Measurements from ENCODE around the gene WDCP. TPM values are rescaled to one million over a fixed set of nuclear protein-coding genes. Genes with fewer than 3 reads are reported as not detected.

The WDCP gene
- total and polyA plus RNA-seq, 2 donors from 2014 or later = 2.9 to 11.7 TPM

DNA sequence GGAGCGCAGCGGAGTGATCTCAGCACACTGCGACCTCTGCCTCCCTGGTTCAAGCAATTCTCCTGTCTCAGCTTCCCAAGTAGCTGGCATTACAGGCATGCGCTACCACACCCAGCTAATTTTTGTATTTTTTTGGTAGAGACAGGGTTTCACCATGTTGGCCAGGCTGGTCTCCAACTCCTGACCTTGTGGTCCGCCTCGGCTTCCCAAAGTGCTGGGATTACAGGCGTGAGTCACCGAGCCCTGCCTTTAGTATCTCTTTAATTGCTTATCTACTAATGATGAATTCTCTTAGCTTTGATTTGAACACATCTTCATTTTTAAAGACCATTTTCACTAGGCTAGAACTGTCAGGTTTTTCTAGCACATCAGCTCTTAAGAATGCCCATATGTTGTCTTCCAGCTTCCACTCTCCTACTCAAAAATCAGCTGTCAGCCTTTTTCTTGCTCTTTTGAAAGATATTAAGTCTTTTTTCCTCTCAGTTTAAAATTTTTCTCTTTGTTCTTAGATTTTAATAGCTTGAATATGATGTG lies 53.4 kb downstream of the WDCP start:
- H3K9ac ChIP-seq (ENCODE audit: low read length in 3 of 3) = no peak overlapping the region
- intact Hi-C loops (cut with DNase I) = no loop called here
- H3K36me3 ChIP-seq (ENCODE audit: control insufficient read depth in 2 of 3, insufficient read depth in 3 of 3, low read length in 3 of 3) = no peaks in the 10 kb centered on the region
- no peaks in the 10 kb centered on the region for H3K9me3 ChIP-seq (ENCODE audit: control insufficient read depth in 2 of 3, insufficient read depth in 1 of 3, low read length in 3 of 3)
- no peaks in the 10 kb centered on the region for H3K27me3 ChIP-seq (ENCODE audit: control insufficient read depth, insufficient read depth, low read length)
- no peak overlapping the region for H3K27ac ChIP-seq (ENCODE audit: low read depth in 2 of 2, low read length in 2 of 2)
- no peak for FAIRE-seq
- no peak for DNase-seq
- H3K4me3 ChIP-seq (ENCODE audit: low read length in 3 of 3) = no peak overlapping the region
- TF ChIP-seq, protein P1, sequence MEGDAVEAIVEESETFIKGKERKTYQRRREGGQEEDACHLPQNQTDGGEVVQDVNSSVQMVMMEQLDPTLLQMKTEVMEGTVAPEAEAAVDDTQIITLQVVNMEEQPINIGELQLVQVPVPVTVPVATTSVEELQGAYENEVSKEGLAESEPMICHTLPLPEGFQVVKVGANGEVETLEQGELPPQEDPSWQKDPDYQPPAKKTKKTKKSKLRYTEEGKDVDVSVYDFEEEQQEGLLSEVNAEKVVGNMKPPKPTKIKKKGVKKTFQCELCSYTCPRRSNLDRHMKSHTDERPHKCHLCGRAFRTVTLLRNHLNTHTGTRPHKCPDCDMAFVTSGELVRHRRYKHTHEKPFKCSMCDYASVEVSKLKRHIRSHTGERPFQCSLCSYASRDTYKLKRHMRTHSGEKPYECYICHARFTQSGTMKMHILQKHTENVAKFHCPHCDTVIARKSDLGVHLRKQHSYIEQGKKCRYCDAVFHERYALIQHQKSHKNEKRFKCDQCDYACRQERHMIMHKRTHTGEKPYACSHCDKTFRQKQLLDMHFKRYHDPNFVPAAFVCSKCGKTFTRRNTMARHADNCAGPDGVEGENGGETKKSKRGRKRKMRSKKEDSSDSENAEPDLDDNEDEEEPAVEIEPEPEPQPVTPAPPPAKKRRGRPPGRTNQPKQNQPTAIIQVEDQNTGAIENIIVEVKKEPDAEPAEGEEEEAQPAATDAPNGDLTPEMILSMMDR (IDR thresholded peaks at IDR 0.05; ENCODE audit: borderline replicate concordance, extremely low read depth, insufficient read depth) = no peak
- no peaks in the 10 kb centered on the region for H3K4me1 ChIP-seq (ENCODE audit: control insufficient read depth in 2 of 3, insufficient read depth in 2 of 3, low read depth in 1 of 3, low read length in 3 of 3)

DNA sequence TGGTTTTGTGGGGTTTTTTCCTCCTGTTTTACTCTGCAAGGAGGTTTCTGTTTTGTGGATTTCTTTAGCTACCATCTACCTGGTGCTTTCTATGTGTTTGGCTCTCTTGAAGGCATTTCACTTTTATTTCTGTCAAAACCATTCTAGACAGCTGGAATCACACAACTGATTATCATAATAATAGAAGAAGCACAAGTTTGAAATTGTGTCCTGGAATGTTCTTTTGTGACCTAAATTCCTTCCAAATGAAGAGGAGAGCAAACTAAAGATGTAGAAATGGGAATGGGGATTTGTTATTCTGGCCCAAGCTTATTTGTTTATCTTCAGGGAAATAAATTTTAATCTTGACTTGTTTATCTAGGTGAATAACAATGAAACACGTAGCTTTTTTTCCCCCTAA lies 54.3 kb downstream of the WDCP start:
- H3K9ac ChIP-seq (ENCODE audit: low read length in 3 of 3) = no peak overlapping the region
- DNase-seq (no peak), FAIRE-seq (no peak)
- TF ChIP-seq, protein P1 (IDR thresholded peaks at IDR 0.05; ENCODE audit: borderline replicate concordance, extremely low read depth, insufficient read depth) = no peak
- H3K4me3 ChIP-seq (ENCODE audit: low read length in 3 of 3) = no peak overlapping the region
- no peaks in the 10 kb centered on the region for H3K27me3 ChIP-seq (ENCODE audit: control insufficient read depth, insufficient read depth, low read length)
- H3K27ac ChIP-seq (ENCODE audit: low read depth in 2 of 2, low read length in 2 of 2) = no peak overlapping the region
- no peaks in the 10 kb centered on the region for H3K4me1 ChIP-seq (ENCODE audit: control insufficient read depth in 2 of 3, insufficient read depth in 2 of 3, low read depth in 1 of 3, low read length in 3 of 3)
- intact Hi-C loops (cut with DNase I) = no loop called here
- no peaks in the 10 kb centered on the region for H3K36me3 ChIP-seq (ENCODE audit: control insufficient read depth in 2 of 3, insufficient read depth in 3 of 3, low read length in 3 of 3)
- H3K9me3 ChIP-seq (ENCODE audit: control insufficient read depth in 2 of 3, insufficient read depth in 1 of 3, low read length in 3 of 3) = no peaks in the 10 kb centered on the region

DNA sequence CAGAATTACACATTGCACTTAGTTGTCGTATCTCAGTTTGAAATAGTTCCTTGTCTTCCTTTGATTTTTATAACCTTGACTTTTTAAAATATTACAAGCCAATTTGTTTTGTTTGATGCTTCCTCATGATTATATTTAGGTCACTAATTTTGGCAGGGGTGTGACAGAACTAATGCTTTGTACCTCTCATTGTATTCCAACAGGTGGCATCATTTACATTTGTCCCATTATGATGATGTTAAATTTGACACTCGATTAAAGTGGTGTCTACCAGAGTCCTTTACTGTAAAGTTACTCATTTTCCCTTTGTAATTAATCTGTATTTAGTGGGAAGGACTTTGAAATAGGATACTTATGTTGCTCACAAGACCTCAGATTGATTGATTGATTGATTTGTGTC lies 58.8 kb downstream of the WDCP start:
- Histone ChIP-seq H3K9me3 (ENCODE audit: control insufficient read depth in 2 of 3, insufficient read depth in 1 of 3, low read length in 3 of 3) (no peaks in the 10 kb centered on the region), H3K36me3 (ENCODE audit: control insufficient read depth in 2 of 3, insufficient read depth in 3 of 3, low read length in 3 of 3) (no peaks in the 10 kb centered on the region), H3K4me1 (ENCODE audit: control insufficient read depth in 2 of 3, insufficient read depth in 2 of 3, low read depth in 1 of 3, low read length in 3 of 3) (no peaks in the 10 kb centered on the region), H3K27me3 (ENCODE audit: control insufficient read depth, insufficient read depth, low read length) (no peaks in the 10 kb centered on the region), H3K27ac (ENCODE audit: low read depth in 2 of 2, low read length in 2 of 2) (no peak overlapping the region), H3K4me3 (ENCODE audit: low read length in 3 of 3) (no peak overlapping the region), H3K9ac (ENCODE audit: low read length in 3 of 3) (no peak overlapping the region)
- intact Hi-C loops (cut with DNase I) = no loop called here
- TF ChIP-seq, protein P1 (IDR thresholded peaks at IDR 0.05; ENCODE audit: borderline replicate concordance, extremely low read depth, insufficient read depth) = no peak
- no peak for FAIRE-seq
- no peak for DNase-seq

Other genes starting within 250 kb of the WDCP start
- gene ATAD2B, start 120.3 kb downstream of the WDCP start, total RNA-seq = 28.7 TPM
- gene ATAD2B, start 120.3 kb downstream of the WDCP start, polyA plus RNA-seq (ENCODE audit: insufficient read depth, low read depth, low replicate concordance) = 2.3 TPM
- gene UBXN2A, start 106.9 kb downstream of the WDCP start, total RNA-seq = 11.9 TPM
- gene UBXN2A, start 106.9 kb downstream of the WDCP start, polyA plus RNA-seq (ENCODE audit: insufficient read depth, low read depth, low replicate concordance) = 7.9 TPM
- gene MFSD2B, start 37.3 kb downstream of the WDCP start, total RNA-seq = 0.54 TPM
- gene MFSD2B, start 37.3 kb downstream of the WDCP start, polyA plus RNA-seq (ENCODE audit: insufficient read depth, low read depth, low replicate concordance) = not detected
- gene FKBP1B, start 2.4 kb upstream of the WDCP start, total RNA-seq = 11.8 TPM
- gene FKBP1B, start 2.4 kb upstream of the WDCP start, polyA plus RNA-seq (ENCODE audit: insufficient read depth, low read depth, low replicate concordance) = 19.8 TPM
- 74.8 TPM for gene SF3B6, start 28.9 kb upstream of the WDCP start, total RNA-seq
- gene SF3B6, start 28.9 kb upstream of the WDCP start, polyA plus RNA-seq (ENCODE audit: insufficient read depth, low read depth, low replicate concordance) = 170 TPM
- gene TP53I3, start 37.4 kb upstream of the WDCP start, total RNA-seq = 45.1 TPM
- gene TP53I3, start 37.4 kb upstream of the WDCP start, polyA plus RNA-seq (ENCODE audit: insufficient read depth, low read depth, low replicate concordance) = 85.0 TPM
- 0.79 TPM for gene PFN4, start 75.9 kb upstream of the WDCP start, total RNA-seq
- gene PFN4, start 75.9 kb upstream of the WDCP start, polyA plus RNA-seq (ENCODE audit: insufficient read depth, low read depth, low replicate concordance) = 2.1 TPM
- gene FAM228B, start 76.1 kb upstream of the WDCP start, total RNA-seq = 35.2 TPM
- gene FAM228B, start 76.1 kb upstream of the WDCP start, polyA plus RNA-seq (ENCODE audit: insufficient read depth, low read depth, low replicate concordance) = 23.2 TPM
- 0.76 TPM for gene FAM228A, start 127.7 kb upstream of the WDCP start, total RNA-seq
- 0.39 TPM for gene FAM228A, start 127.7 kb upstream of the WDCP start, polyA plus RNA-seq (ENCODE audit: insufficient read depth, low read depth, low replicate concordance)